HG03139 (cell line): ENCODE results near the gene WBP1.
"Not testable (repeated sequence)": the region's sequence is repeated elsewhere in the genome, so short reads cannot be mapped to it uniquely, and the experiment has no call there.

ENCODE experiments used
- ATAC-seq: cut with Tn5 transposase; IDR thresholded peaks from one replicate; pipeline ENCODE4 v1.9.1; 2021; ENCODE audit not compliant: unreplicated experiment

WBP1 gene

DNA sequence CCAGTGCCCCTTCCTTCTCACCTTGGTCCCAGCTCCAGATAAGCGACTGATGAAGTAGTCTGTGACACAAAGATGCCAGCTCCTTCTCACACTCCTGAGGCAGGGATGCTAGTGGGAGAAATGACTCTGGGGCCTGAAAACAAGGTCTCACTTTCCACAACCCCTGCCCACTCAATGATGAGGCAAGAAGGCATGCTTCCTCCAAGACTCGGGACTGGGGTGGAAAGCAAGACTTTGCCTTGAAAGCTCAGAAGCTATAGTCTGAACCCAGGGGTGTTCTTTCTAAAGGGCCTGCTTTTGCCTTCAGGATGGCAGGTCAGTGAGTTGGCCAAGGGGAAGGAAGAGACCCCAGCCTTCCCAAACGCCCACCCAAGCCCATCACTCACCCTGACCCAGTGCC lies 23.2 kb downstream of the WBP1 start:
- no peak for ATAC-seq

DNA sequence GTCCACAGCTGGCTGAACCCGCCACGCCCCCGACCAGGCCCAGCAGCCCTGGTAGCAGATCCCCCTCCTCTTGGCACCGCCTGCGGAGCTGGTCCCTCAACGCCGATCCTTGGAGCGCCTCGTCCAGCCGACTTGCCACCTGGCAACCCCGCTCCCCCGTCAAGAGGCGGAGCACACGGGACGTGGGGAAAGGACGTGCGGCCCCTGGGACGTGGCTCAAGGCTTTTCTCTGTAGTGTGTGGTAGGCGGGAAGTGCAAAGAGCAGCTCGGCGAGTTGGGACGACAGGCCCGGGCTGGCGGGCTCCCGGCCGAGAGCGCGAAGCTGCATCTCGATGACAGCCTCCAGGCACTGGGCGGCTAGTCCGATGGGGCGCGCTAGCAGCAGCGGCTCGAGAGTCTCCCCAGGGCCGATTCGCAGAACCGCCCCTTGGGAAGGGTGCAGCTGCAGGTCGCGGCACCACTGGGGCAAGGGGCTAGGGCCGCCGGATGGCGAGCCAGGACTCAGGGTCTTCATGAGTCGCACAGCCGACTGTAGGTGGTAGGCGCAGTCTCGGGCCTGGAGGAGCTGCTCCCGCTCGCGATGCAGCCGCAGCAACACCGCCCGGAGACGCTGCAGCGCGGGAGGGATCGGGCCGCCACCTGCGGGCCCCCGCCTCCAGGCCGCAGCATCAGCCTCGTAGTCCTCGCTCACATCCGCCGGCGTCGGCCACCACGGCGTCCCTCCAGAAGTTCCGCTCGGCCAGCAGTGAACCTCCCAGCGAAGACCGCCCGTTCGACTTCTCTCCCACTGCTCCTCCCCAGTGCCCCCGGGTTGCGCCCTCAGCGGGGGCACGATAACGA lies 23.9 kb downstream of the WBP1 start:
- peak; percentile 34 for ATAC-seq

DNA sequence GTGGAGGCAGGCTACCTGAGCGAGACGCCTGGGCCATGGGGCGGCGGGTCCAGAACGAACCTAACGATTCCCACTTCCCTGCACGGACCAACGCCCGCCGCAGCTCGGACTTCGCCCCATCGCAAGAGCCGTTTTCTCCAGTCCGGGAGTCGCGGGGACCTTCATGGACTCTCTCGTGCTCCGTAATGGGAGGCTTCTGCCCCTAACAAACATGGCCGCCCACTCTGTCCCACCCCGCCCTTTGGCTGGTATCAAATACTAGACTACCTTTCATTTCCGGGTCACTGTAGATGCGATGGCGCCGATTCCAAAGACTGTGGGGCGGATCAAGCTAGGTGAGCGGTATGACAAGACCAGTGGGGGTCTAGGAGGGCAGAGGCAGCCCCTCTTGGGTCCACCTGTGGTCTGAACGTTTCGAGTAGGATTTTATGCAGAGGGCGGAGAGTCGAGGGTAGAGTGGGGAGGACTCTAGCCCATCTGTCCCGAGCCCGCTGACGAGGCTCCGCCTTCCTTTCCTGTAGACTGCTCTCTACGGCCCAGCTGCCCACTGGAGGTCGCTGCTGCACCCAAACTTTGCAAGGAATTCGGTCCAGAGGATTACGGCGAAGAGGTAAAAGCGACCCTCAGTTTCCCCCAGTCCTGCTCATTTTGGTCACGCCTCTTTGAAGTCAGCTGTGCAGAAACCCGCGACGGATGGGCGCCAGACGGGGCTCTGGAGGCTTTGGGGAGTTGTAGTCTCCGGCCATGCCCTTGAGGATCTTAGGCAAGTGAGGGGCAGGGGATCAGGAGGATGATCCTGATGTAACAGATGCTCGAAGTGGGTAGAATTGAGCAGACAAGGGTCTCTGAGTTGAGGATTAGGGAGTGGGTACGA lies 24.8 kb downstream of the WBP1 start, which contains the start of the genes CCDC142 and TTC31:
CCDC142 (minus strand) TSS at position 198 of the 874 bp plus-strand sequence; CDS start at position 37, 161 bp downstream.
TTC31 (plus strand) TSS at position 281 of the 874 bp plus-strand sequence; CDS start at position 296, 15 bp downstream.
- peak; percentile 80 for ATAC-seq

DNA sequence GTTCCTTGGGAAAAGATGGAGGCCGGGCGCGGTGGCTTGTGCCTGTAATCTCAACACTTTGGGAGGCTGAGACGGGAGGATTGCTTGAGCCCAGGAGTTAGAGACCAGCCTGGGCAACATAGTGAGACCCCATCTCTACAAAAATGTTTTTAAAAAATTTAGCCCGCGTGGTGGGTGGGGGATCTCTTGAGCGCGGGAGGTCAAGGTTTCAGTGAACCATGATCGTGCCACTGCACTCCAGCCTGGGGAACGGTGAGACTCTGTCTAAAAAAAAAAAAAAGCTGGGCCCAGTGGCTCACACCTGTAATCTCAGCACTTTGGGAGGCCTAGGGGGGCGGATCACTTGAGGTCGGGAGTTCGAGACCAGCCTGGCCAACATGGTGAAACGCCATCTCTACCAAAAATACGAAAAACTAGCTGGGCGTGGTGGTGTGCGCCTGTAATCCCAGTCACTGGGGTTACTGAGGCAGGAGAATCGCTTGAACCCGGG lies 25.5 kb downstream of the WBP1 start:
- not testable (repeated sequence) for ATAC-seq

DNA sequence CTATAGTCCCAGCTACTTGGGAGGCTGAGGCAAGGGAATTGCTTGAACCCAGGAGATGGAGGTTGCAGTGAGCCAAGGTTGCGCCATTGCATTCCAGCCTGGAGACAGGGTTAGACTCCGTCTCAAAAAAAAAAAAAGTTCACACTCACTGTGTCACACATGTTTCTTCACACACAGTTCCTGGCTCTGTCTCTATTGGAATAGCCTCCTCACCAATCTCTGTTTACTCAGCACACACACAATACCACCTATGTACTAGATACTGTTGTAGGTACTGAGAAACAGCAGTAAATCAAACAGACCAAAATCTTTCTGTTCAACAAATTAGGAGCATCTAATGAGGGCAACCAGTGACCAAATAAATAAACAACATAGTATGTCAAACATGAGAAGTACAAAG lies 27.9 kb downstream of the WBP1 start:
- no peak for ATAC-seq

DNA sequence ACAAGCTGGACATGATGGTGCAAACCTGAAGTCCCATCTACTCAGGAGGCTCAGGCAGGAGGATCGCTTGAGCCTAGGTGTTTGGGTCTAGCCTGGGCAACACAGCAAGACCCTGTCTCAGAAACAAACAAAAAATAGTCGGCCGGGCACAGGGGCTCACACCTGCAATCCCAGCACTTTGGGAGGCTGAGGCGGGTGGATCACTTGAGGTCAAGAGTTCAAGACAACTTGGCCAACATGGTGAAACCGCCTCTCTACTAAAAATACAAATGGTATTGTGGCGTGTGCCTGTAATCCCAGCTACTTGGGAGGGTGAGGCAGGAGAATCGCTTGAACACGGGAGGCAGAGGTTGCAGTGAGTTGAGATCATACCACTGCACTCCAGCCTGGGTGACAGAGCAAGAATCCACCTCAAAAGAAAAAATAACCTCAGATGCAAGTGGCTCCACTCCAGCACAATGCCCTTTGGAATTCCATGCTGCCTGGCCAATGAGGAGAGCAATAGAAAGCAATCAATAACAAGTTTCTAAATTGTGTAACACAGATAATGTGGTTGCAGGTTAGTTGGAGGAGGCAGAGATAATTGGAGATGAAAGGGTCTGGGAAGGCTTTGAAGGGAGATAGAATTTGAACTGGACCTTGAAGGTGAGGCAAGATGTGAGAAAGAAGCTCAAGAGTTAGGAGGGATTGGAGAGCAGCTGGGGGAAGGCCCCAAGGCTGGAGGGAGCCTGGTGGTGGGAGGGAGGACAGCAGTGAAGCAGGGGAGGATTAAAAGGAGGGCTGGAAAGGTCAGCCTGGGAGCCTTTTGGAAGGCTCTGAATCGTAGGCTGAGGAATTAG lies 30.6 kb downstream of the WBP1 start:
- no peak for ATAC-seq

DNA sequence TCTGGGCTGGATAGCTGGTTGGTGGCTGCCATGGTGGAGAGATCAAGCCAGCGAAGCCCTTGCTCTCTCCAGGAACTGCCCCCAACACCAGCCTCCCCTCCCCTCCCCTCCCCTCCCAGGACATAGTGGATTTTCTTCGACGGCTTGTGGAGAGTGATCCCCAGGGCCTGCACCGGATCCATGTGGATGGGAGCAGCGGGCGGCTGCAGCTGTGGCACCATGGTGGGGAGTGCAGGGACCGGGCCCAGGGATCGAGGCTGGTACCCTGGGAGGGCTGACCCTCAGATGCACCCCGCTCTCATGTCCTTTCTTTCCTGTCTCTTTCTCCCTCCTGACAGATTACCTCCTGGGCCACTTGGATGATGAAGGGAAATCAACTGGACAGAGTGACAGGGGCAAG lies 31.7 kb downstream of the WBP1 start:
- no peak for ATAC-seq

DNA sequence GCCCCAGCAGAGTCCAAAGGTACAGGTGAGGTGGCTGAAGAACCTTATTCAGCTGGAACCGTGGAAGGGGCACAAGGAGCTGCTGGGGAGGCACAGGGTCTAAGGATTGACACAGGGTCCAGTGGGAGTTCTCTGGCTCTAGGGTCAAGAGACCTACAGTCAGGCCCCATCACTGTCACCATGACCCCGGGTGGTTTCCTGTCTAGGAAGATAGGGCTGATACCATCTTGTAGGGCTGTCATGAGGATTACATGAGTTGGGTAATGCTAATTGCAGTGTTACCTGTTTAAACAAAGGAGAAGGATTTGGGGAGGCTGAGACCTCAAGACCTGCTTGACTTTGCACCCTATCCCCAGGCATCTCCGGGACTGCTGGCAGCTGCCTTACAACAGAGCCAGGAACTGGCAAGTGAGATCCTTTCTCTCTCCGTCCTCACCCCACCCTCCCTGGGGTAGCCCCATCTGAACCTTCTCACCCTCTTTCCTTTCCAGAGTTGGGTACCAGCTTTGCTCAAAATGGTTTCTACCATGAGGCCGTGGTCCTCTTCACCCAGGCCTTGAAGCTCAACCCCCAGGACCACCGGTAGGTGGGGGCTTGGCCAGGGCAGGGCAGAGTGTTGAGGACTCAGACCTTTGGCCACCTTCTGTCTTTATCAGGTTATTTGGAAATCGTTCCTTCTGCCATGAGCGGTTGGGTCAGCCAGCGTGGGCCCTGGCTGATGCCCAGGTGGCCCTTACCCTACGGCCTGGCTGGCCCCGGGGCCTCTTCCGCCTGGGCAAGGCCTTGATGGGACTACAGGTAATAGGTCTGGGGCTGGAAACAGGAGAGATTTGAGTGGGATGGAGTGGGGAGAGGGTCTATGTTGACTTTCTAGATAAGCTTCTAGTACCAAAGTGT lies 33.7 kb downstream of the WBP1 start:
- ATAC-seq = no peak

DNA sequence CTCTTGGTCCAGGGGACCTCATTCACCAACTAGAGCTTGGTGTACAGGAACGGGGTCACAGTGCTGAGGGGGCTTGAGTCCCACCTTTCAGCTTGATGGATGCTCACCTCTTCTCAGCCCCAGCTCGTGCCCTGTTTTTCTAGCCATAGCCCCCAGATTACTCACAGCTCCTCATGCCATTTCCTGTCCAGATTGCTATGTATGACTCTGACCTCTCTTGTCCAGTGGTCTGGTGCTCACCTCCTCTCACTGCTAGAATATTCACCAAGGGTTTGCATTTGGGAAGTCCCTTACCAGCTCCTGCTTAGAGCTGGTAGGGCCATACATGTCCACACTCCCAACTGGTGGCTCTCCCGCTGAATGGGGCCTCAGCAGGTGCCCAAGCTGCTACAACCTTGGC lies 35.3 kb downstream of the WBP1 start:
- no peak for ATAC-seq

DNA sequence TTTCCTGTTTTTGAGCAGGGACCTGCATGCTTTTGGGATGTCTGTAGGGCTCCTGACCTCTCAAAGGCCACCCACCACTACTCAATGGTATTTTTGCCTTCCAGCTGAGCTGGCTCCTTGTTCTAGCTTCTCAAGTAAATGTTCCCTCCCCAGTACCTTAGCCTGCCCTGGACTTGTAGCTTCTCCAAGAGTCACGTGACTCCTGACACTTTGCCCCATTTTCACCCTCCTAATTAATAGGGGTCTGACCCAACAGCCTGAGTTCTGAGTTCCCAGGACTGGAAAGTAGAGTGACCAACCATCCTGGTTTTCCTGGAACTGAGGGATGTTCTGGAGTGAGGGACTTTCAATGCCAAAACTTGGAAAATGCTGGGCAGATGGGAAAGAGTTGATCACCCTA lies 37.2 kb downstream of the WBP1 start:
- no peak for ATAC-seq

DNA sequence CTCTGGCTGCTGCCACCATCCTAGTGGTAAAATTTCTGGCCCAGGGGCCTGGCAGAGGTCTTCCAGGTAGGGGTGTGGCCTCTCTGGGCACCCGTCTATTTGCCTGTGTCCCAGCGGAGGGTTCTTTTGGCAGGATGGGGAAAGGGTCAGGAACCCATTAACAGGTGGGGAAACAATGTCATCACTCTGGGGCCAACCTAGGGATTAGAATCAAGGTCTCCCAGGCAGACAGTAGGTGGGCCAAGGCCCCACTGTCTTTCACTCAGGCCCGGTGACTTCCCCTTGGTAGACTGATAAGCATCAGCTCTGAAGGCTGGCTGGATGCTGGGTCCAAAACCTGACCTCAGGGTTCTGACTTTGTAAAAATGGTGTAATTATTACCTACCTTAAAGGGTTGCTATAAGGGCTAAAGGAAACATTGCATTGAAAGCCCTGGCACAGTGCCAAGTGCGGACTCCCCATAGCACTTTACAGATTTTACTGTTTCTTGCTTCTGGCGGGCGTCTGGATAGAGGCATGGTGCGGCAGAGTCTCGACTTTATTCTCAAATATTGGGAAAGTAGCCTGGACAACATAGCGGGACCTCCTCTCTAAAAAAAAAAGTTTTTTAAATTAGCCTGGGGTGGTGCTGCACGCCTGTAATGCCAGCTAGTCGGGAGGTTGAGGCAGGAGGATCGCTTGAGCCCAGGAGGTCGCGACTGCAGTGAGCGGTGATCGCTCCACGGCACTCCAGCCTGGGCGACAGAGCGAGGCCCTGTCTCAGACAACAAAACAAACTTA lies 38.9 kb downstream of the WBP1 start:
- no peak for ATAC-seq

DNA sequence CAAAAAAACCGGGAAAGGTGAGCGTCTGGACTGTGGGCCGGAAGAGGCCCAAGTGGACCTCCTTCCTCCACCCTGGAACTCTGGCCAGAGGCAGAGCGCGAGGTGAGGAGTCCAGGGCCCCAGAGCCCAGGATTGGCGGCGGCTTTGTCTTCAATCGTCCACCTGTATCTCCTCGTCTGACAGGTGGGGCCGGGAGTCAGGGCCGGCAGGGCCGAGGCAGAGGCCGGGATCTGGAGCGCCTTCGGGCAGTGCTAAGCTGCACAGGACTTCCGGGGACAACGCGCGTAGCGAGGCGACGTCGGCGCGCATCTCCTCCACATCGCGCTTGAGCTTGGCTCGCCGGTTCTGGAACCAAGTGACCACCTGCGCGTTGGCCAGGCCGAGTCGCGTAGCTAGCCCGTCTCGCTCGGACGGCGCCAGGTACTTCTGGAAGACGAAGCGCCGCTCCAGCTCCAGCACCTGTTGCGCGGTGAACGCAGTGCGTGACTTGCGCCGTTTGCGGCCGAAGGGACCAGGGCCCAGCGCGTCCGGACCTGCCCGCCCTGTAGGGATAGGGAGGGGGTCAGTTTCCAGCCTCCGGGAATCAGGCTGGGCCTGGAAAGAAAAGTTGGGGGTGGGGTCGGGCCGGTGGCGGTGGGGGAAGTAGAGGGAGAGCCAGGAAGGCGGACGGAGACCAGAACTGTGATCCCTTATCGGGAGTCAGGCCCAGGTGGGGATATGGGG lies 39.7 kb downstream of the WBP1 start:
- ATAC-seq = no peak

DNA sequence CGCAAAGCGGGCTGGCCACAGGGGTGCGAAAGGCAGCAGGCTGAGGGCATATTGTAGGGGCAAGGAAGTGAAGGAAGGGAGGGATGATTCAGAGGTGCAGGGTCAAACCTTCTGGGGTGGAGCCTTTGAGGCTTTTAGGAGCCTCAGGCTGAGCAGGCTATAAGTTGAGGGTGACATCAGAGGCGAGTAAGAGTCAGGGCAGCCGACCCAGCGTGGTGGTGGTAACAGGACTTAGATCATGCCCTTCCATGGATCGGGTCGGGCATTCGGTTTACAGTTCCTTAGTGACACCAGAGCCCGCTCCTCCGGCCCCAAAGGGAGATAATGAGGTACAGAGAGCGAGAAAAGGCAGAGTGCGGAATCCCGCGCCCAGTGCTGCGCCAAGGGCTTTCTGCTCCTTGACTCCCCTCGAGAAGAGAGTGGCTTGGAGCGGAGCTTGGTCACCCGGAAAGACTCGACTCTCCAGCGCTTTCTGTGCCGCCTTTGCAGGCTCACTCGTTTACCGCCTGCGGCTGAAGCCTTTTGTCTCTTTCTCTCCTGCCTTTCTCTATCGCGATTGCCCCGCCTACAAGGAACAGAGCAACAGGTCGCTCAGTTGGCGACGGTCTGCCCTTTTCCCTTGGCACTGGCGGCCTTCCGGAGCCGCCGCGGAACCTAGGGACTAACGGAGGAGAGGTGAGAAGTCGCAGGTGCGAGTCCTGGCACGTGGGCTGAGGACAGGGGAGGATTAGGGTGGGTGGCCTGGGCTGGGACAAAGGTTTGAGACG lies 40.4 kb downstream of the WBP1 start:
- ATAC-seq = no peak

DNA sequence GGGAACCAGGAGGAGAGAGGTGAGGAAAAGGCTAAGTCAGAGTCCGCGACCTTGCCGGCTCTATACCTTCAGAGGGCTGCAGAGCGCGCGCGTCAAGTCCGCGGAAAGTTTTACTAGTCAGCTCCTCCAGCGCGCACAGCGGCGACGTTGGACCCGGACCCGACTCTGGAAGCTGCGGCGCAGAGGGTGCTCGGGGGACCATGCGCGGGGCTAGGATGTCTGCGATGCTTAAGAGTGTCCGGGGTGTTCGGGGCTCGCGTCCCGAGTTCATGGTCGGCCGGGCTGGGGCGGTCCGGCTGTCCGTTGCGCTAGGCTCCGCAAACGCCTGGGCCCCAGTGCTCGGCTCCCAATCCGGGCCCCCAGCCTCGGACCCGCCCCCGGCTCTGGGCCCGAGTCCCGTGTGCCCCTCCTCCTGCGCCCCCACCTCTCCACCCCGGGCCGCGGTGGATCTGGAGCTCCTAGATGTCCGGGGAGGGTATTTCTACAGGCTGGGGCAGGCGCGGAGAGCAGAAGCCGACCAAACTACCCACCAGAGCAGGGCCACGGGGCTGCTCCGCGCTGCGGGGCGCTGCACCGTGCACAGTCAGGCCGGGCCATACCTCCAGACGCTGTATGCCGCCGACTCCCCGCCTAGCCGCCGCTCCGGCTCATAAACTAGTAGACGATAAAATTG lies 41.2 kb downstream of the WBP1 start, which contains the start of gene LBX2:
LBX2 (minus strand) TSS at position 337 of the 673 bp plus-strand sequence; CDS start at position 271, 66 bp downstream.
- ATAC-seq = no peak

DNA sequence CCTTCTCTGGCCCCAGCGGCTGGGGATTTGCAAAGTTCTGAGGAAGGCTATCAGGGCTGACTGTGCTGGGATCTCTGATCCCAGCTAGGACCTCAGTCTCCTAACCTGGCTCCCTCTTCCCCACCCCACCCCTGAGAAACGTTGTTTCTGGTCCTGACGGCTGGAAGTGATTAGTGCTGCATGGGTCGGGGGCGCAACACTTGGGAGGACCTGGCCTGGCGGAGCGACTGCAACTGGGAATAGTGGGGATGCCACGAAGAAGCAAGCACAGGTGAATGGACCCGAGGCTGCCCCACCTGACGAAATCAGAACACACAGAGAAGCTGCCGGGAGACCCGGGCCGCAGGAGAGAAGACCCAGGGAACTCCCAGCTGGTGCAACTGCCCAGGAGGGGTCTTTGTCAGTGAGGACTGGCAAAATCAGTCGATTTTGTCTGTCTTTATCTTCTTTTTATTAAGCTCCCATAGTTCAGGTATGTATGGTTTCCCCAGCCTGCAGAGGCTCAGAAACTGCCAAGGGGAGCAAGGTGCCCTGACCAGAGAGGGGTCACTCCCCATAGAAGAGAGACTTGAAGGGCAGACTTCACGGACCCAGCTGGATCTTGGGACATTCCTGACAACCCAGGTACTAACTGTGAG lies 41.8 kb downstream of the WBP1 start:
- ATAC-seq = no peak

DNA sequence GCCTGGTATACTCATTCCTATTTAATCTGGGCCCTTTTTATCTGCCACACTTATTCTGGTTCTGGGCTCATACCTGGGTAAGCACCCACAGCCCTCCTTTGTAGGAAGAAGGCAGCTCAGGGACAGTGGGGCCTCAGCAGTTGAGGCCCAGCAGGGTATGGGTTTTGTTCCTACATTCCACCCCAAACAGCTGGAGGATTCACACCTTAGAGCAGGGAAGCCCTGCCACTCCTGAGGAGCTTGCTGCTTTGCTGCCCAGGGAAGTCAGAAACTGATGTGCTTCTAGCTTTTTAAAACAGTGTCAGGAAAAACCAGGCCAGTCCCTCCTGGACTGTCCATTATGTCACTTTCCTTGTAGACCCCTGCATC lies 42.3 kb downstream of the WBP1 start:
- no peak for ATAC-seq
